Left lung (tissue), 10 donors: ENCODE measurements around the gene SPOCK1. TPM values are rescaled to one million over a fixed set of nuclear protein-coding genes. Genes with fewer than 3 reads are reported as not detected.

Source experiments
- ATAC-seq: fragments of 200-7000 bp; cut with Tn5 transposase; one replicate; pipeline ENCODE4 v1.9.1; 2020; ENCODE audit warnings: moderate library complexity
- DNase-seq, 4 donors: peaks; one replicate each; pipeline ENCODE4 v3.0.0-alpha.2; 2013 to 2020
- H3K27ac ChIP-seq, 2 donors: fragments of 200-600 bp; sonication (generic) in 1 of 2; one replicate each; pipeline versions ENCODE4 v1.5.0 to v1.8.0; 2020 to 2021
- H3K27me3 ChIP-seq, 2 donors: fragments of 200-600 bp; sonication (generic) in 1 of 2; one replicate each; pipeline versions ENCODE4 v1.5.0 to v1.8.0; 2020 to 2021
- H3K36me3 ChIP-seq, 2 donors: fragments of 200-600 bp; sonication (generic) in 1 of 2; one replicate each; pipeline versions ENCODE4 v1.5.0 to v1.8.0; 2020 to 2021
- H3K4me1 ChIP-seq, 2 donors: fragments of 200-600 bp; one replicate each; pipeline ENCODE4 v1.8.0; 2021
- H3K4me3 ChIP-seq, 2 donors: fragments of 200-600 bp; sonication (generic) in 1 of 2; one replicate each; pipeline versions ENCODE4 v1.5.0 to v1.8.0; 2020 to 2021; ENCODE audit warnings: mild to moderate bottlenecking in 1 of 2
- H3K9me3 ChIP-seq, 2 donors: fragments of 200-600 bp; sonication (generic) in 1 of 2; one replicate each; pipeline versions ENCODE4 v1.5.0 to v1.8.0; 2020 to 2021
- intact Hi-C, 2 donors: fragments of 100-400 bp; cut with DNase I; formaldehyde crosslinking; loops; one replicate each; pipeline versions ENCODE4 v1.11.2 to v1.14.2; 2022
- polyA plus RNA-seq, 6 donors: library from polyadenylated mRNA; unstranded; fragments of 120-200 nt; gene quantifications; one replicate each; pipeline ENCODE4 v1.2.1, GENCODE V29; 2013; ENCODE audit not compliant: insufficient read length in 6 of 6
- total RNA-seq, 2 donors: library from RNA; stranded (reverse); fragmentation: NEBNext Ultra II Directional; extraction: Animal tissue kit (Norgen Biotek cat#: 25700); gene quantifications; one replicate each; pipeline ENCODE4 v1.2.1, GENCODE V29; 2021
- TF ChIP-seq, protein P1 (sequence below), 2 donors: fragments of 200-600 bp; sonication (generic) in 1 of 2; IDR thresholded peaks; one replicate each; pipeline versions ENCODE4 v1.5.0 to v1.8.0; 2021; ENCODE audit warnings: antibody characterized with exemption in 2 of 2
- donor health status: DM: no; HTN: yes; CAD: no.
- donor health status: DM: no; HTN: no; CAD: no.

Gene SPOCK1
- total and polyA plus RNA-seq, 8 donors, result 0.43 to 7.6 (median 0.73) TPM

DNA sequence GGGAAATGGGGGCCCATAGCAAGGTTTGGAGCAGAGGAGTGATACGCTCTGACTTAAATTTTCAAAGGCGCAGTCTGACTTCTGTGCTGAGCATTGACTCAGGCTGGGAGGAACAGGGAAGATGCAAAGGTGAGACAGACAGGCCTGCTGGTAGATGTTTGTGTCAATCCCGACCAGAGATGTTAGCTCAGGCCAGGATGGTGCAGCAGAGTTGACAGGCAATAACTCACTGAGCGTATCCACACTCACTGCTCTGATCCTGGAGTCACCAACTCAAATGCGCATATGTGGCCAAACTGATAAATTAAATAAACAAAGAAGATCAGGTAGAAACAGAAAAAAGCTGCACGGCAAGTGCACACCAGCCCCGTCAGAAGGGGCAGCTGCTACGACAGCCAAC, 95.3 kb downstream of the SPOCK1 start:
- H3K4me1 ChIP-seq, result no peaks in the 10 kb centered on the region
- H3K27ac ChIP-seq, result no peak overlapping the region
- intact Hi-C loops, result no loop called here
- ATAC-seq (no peak), DNase-seq (no peak)
- TF ChIP-seq, protein P1, sequence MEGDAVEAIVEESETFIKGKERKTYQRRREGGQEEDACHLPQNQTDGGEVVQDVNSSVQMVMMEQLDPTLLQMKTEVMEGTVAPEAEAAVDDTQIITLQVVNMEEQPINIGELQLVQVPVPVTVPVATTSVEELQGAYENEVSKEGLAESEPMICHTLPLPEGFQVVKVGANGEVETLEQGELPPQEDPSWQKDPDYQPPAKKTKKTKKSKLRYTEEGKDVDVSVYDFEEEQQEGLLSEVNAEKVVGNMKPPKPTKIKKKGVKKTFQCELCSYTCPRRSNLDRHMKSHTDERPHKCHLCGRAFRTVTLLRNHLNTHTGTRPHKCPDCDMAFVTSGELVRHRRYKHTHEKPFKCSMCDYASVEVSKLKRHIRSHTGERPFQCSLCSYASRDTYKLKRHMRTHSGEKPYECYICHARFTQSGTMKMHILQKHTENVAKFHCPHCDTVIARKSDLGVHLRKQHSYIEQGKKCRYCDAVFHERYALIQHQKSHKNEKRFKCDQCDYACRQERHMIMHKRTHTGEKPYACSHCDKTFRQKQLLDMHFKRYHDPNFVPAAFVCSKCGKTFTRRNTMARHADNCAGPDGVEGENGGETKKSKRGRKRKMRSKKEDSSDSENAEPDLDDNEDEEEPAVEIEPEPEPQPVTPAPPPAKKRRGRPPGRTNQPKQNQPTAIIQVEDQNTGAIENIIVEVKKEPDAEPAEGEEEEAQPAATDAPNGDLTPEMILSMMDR (IDR thresholded peaks at IDR 0.05), result no peak
- H3K36me3 ChIP-seq, result no peaks in the 10 kb centered on the region
- H3K9me3 ChIP-seq, result no peaks in the 10 kb centered on the region
- no peak overlapping the region for H3K4me3 ChIP-seq
- H3K27me3 ChIP-seq, result no peaks in the 10 kb centered on the region

DNA sequence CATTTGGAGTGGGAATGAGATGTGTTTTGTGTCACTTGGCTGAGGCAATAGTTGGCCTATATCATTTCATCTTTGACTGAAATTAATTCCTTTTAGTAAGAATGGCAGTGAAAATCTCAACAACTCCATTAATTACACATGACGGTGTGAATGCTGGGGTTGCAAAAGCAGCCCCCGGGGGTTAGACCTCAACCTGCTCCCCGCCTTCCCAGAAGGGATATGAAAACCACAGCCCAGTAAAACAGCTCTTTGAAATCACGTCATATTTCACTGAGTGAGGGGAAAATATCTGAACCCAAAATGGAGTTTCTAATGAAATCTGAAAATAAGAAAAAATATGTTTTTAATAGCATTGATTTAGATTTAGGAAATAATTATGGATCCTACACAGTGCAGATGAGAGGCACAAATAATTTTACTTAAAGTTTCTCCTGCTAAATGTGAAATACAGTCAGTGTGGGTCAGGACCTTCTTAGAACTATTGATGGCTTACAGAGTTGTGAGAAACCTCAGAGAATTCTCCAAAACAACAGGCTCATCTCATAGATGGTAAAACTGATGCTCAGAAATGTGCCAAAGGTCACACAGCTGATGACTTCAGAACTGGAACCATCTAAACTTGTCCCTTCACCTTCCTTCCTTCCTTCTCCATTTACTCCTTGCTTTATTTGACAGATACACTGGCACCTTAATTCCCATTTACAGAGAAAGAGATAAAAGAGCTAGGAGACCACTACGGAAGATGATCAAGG, 96.5 kb downstream of the SPOCK1 start:
- H3K4me3 ChIP-seq, result no peak overlapping the region
- H3K27ac ChIP-seq, result no peak overlapping the region
- DNase-seq, result no peak
- no peaks in the 10 kb centered on the region for H3K9me3 ChIP-seq
- no peaks in the 10 kb centered on the region for H3K27me3 ChIP-seq
- no peaks in the 10 kb centered on the region for H3K4me1 ChIP-seq
- TF ChIP-seq, protein P1 (IDR thresholded peaks at IDR 0.05), result no peak
- no peak for ATAC-seq
- no peaks in the 10 kb centered on the region for H3K36me3 ChIP-seq
- intact Hi-C loops, result no loop called here

DNA sequence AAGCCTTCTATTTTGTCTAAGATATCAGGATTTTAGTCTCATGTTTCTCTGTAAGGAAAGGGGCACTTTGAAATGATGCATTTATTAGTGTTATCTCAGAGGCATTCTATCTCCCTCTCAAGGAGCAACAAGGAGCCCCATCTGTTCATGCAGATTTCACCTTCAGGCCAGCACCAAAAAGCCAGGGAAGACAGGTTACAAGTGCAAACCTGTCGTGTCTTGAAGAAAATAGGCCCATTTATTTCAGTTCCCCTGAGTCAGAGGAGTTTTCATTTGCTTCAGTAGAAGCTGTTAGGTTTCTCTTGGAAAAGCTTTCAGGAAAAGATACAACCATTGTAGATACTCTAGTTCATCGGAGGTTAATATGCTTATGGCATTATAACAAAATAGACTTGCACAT, 97.2 kb downstream of the SPOCK1 start:
- H3K36me3 ChIP-seq, result no peaks in the 10 kb centered on the region
- no peaks in the 10 kb centered on the region for H3K9me3 ChIP-seq
- H3K4me1 ChIP-seq, result no peaks in the 10 kb centered on the region
- ATAC-seq (no peak), DNase-seq (no peak)
- H3K27me3 ChIP-seq, result no peaks in the 10 kb centered on the region
- intact Hi-C loops, result no loop called here
- H3K4me3 ChIP-seq, result no peak overlapping the region
- no peak overlapping the region for H3K27ac ChIP-seq
- TF ChIP-seq, protein P1 (IDR thresholded peaks at IDR 0.05), result no peak

DNA sequence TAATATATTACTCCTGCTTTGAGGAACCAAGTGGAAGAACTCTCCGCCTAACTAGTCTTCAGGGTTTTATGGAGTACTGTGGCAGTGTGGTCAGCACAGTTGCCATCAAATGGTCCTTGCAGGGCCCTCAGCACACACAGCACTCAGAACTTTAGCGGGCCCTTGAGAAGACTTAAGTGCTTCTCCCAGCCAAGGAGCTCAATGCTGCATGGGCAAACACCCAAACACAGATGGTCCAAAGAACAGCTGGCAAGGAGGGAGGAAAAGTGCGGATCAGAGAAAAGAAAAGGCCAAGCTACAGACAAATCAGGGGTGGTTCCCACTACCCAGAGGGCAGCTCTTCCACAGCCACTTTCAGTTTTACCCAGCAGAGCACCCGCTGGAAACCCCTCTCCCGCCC, 98.6 kb downstream of the SPOCK1 start:
- Histone ChIP-seq H3K27me3 (no peaks in the 10 kb centered on the region), H3K4me1 (no peaks in the 10 kb centered on the region), H3K9me3 (no peaks in the 10 kb centered on the region), H3K27ac (no peak overlapping the region), H3K4me3 (no peak overlapping the region), H3K36me3 (no peaks in the 10 kb centered on the region)
- no peak for DNase-seq
- no peak for ATAC-seq
- TF ChIP-seq, protein P1 (IDR thresholded peaks at IDR 0.05), result no peak
- intact Hi-C loops, result no loop called here

DNA sequence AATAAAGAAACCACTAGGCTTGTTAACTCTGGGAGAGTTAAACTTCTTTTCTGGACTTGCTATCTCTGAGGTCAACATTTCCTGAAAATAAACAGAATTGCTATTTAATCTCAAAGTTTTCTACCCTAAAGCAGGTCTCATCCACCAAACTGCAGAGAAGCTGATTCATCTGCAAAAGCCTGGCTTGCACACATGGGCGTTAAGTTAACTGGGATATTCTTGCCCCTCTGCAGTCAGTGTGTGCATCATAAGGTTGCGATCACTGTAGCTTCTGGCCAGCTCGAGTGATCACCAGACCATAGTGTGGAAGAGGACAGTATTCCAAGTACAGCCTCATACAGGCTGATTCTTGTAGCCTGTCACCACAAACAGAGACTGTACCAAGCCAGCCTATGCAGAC, 99.2 kb downstream of the SPOCK1 start:
- no peak for DNase-seq
- Histone ChIP-seq H3K4me3 (no peak overlapping the region), H3K36me3 (no peaks in the 10 kb centered on the region), H3K27me3 (no peaks in the 10 kb centered on the region), H3K4me1 (no peaks in the 10 kb centered on the region), H3K9me3 (no peaks in the 10 kb centered on the region), H3K27ac (no peak overlapping the region)
- intact Hi-C loops, result no loop called here
- ATAC-seq, result no peak
- TF ChIP-seq, protein P1 (IDR thresholded peaks at IDR 0.05), result no peak
